Measurements from ENCODE around the gene PYDC2. TPM values are rescaled to one million over a fixed set of nuclear protein-coding genes. Genes with fewer than 3 reads are reported as not detected.

PYDC2 gene
- total RNA-seq, 1 experiment from 2014 or later, result not detected

GRCh38 chr3:191412759-191413158 lies 48.2 kb upstream of the PYDC2 start:
- no peak overlapping the region for H3K27ac Mint-ChIP-seq

More at GRCh38 chr3:191412759-191413158, 48.2 kb upstream of the PYDC2 start:
- Histone ChIP-seq H3K14ac (ENCODE audit: insufficient read depth, low read length) (no peak overlapping the region), H3K27ac (ENCODE audit: insufficient read length, low read depth, low read length) (no peak overlapping the region), H2AFZ (ENCODE audit: low read length) (no peak overlapping the region), H2BK5ac (ENCODE audit: insufficient read length, low read length) (no peak overlapping the region), H4K91ac (ENCODE audit: insufficient read length, low read depth, low read length) (no peak overlapping the region), H4K20me1 (ENCODE audit: control insufficient read depth, insufficient read depth, insufficient read length) (no peaks in the 10 kb centered on the region), H3K23ac (ENCODE audit: insufficient read length, low read depth, low read length) (no peak overlapping the region), H2BK120ac (ENCODE audit: low read depth, low read length, poor library complexity, severe bottlenecking) (no peak overlapping the region), H3K4me2 (ENCODE audit: insufficient read depth, insufficient read length, low read length) (no peak overlapping the region), H2BK15ac (ENCODE audit: low read depth, low read length) (no peak overlapping the region), H3K79me1 (ENCODE audit: insufficient read depth, low read depth, low read length, poor library complexity, severe bottlenecking) (no peaks in the 10 kb centered on the region), H4K5ac (ENCODE audit: insufficient read length, low read depth, low read length) (no peak overlapping the region), H3T11ph (ENCODE audit: low read length) (no peak overlapping the region), H3K18ac (ENCODE audit: insufficient read length, low read depth, low read length) (no peak overlapping the region), H3K4ac (ENCODE audit: low read depth, low read length) (no peak overlapping the region), H3K9ac (ENCODE audit: extremely low read depth, insufficient read length, low read length) (no peak overlapping the region), H3K23me2 (ENCODE audit: insufficient read length, low read depth, low read length, poor library complexity, severe bottlenecking) (no peaks in the 10 kb centered on the region), H4K8ac (replicated peaks; ENCODE audit: insufficient read length, low read depth, low read length) (no peak overlapping the region), H3K4me1 (ENCODE audit: insufficient read depth, low read length) (no peaks in the 10 kb centered on the region), H2BK12ac (ENCODE audit: insufficient read length, low read depth, low read length) (no peak overlapping the region), H3K27me3 (ENCODE audit: insufficient read depth, low read length) (no peaks in the 10 kb centered on the region), H3K56ac (ENCODE audit: insufficient read length, low read depth, low read length) (no peak overlapping the region), H2AK5ac (ENCODE audit: insufficient read length, low read length) (no peak overlapping the region), H2BK20ac (ENCODE audit: low read depth, low read length, poor library complexity, severe bottlenecking) (no peak overlapping the region), H3K79me2 (ENCODE audit: insufficient read depth, low read length) (no peaks in the 10 kb centered on the region), H3K9me3 (ENCODE audit: control insufficient read depth, low read depth, low read length) (peaks cover 10% of the 10 kb centered on the region)
- H3K4me3 Mint-ChIP-seq, result no peak overlapping the region
- H3K27me3 Mint-ChIP-seq (ENCODE audit: low read depth), result no peaks in the 10 kb centered on the region
- no peak for DNase-seq
- H3K36me3 Mint-ChIP-seq (ENCODE audit: insufficient read depth in 1 of 3, low read depth in 3 of 3), result peaks cover 17 to 24% (median 19%) of the 10 kb centered on the region in 3 experiments
- peaks cover 28 to 29% of the 10 kb centered on the region in 2 experiments for H3K9me3 Mint-ChIP-seq
- TF ChIP-seq, protein P1, sequence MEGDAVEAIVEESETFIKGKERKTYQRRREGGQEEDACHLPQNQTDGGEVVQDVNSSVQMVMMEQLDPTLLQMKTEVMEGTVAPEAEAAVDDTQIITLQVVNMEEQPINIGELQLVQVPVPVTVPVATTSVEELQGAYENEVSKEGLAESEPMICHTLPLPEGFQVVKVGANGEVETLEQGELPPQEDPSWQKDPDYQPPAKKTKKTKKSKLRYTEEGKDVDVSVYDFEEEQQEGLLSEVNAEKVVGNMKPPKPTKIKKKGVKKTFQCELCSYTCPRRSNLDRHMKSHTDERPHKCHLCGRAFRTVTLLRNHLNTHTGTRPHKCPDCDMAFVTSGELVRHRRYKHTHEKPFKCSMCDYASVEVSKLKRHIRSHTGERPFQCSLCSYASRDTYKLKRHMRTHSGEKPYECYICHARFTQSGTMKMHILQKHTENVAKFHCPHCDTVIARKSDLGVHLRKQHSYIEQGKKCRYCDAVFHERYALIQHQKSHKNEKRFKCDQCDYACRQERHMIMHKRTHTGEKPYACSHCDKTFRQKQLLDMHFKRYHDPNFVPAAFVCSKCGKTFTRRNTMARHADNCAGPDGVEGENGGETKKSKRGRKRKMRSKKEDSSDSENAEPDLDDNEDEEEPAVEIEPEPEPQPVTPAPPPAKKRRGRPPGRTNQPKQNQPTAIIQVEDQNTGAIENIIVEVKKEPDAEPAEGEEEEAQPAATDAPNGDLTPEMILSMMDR (conservative IDR thresholded peaks at IDR 0.05), result no peak
- H3K4me1 Mint-ChIP-seq, result peaks cover 5 to 11% of the 10 kb centered on the region in 2 experiments
- no CpG with 5 or more reads among the region's 1 CpG for WGBS (ENCODE audit: extremely low coverage, insufficient read length, low lambda C conversion rate)
